HepG2 (cell line): ENCODE measurements around the gene FAM47A. TPM values are rescaled to one million over a fixed set of nuclear protein-coding genes. Genes with fewer than 3 reads are reported as not detected.

Source experiments
- ATAC-seq: fragments of 200-7000 bp; cut with Tn5 transposase; 3 replicates; pipeline ENCODE4 v1.9.1; 2020; ENCODE audit warnings: mild to moderate bottlenecking, moderate library complexity
- BruUV-seq: library from RNA; stranded (reverse); fragments of 400-500 nt; replicated peaks from 2 replicates; lab custom pipeline; 2021; lab: Mats Ljungman, UMichigan
- CTCF ChIA-PET: fragments of 300-600 bp; formaldehyde crosslinking; extraction: SDS; loops from one replicate; lab custom pipeline; 2021; ENCODE audit warnings: low total read pairs, inconsistent platforms, low intra/inter-chr PET ratio; lab: Yijun Ruan, JAX
- POLR2A ChIA-PET: fragments of 350-600 bp; sonication (Branson Sonifier 250); formaldehyde crosslinking; loops from one replicate; lab custom pipeline; 2020; ENCODE audit warnings: antibody characterized with exemption, inconsistent platforms; lab: Yijun Ruan, JAX
- DNase-seq: peaks from one replicate; pipeline ENCODE4 v3.0.0-alpha.2; 2015; ENCODE audit warnings: low spot score
- FAIRE-seq: peaks from 3 replicates; lab custom pipeline; 2011; peaks lifted over from hg19 to GRCh38; lab: Jason Lieb, UNC
- H2AFZ ChIP-seq: one replicate; pipeline ENCODE4 v1.6.1; 2011; ENCODE audit warnings: low read length, inconsistent platforms
- H3K27ac ChIP-seq: fragments of 300-600 bp; 3 replicates; pipeline ENCODE4 v1.8.0; 2011; ENCODE audit warnings: mixed run types, mild to moderate bottlenecking, mixed read lengths, low read length, inconsistent platforms; ENCODE audit not compliant: insufficient read depth; ENCODE audit errors: extremely low read length
- H3K27me3 ChIP-seq, 2 experiments: fragments of 200-600 bp in 1 of 2; 2 replicates in 1 of 2; 3 replicates in 1 of 2; pipeline versions ENCODE4 v1.6.0 to v1.8.0; 2011; ENCODE audit warnings: low read length in 2 of 2, mild to moderate bottlenecking in 2 of 2, moderate library complexity in 2 of 2, inconsistent platforms in 1 of 2; ENCODE audit not compliant: insufficient read depth in 2 of 2, control insufficient read depth in 1 of 2
- H3K36me3 ChIP-seq, 2 experiments: fragments of 200-600 bp in 1 of 2; replicated peaks in 1 of 2; 2 replicates in 1 of 2; 3 replicates in 1 of 2; pipeline versions ENCODE4 v1.5.1 to v1.8.0; 2011; ENCODE audit warnings: low read length in 2 of 2, inconsistent platforms in 1 of 2; ENCODE audit not compliant: insufficient read depth in 2 of 2, control insufficient read depth in 1 of 2
- H3K4me1 ChIP-seq: 2 replicates; pipeline ENCODE4 v1.5.1; 2012; ENCODE audit warnings: low read length, inconsistent platforms; ENCODE audit not compliant: insufficient read depth
- H3K4me2 ChIP-seq: 2 replicates; pipeline ENCODE4 v1.6.0; 2011; ENCODE audit warnings: low read depth, low read length, inconsistent platforms
- H3K4me3 ChIP-seq, 3 experiments: fragments of 200-600 bp in 1 of 3; sonication (generic), shearing (Covaris generic) in 1 of 3; replicated peaks in 1 of 3; 2 replicates each; pipeline ENCODE4 v1.5.1; 2011 to 2016; ENCODE audit warnings: low read length in 3 of 3, inconsistent platforms in 2 of 3, low read depth in 2 of 3, mild to moderate bottlenecking in 2 of 3, control low read depth in 1 of 3, mixed read lengths in 1 of 3; ENCODE audit not compliant: insufficient read depth in 1 of 3
- H3K79me2 ChIP-seq: one replicate; pipeline ENCODE4 v1.6.1; 2011; ENCODE audit warnings: low read length, inconsistent platforms; ENCODE audit not compliant: insufficient read depth
- H3K9ac ChIP-seq: 2 replicates; pipeline ENCODE4 v1.6.0; 2011; ENCODE audit warnings: mild to moderate bottlenecking, low read depth, low read length, inconsistent platforms; ENCODE audit not compliant: insufficient read depth
- H3K9me3 ChIP-seq: 2 replicates; pipeline ENCODE4 v1.5.1; 2012; ENCODE audit warnings: mild to moderate bottlenecking, low read length
- H4K20me1 ChIP-seq: 2 replicates; pipeline ENCODE4 v1.6.0; 2011; ENCODE audit warnings: inconsistent platforms, mild to moderate bottlenecking, low read length, moderate library complexity; ENCODE audit not compliant: insufficient read depth
- CBFB ChIP-seq: sonication (generic); formaldehyde crosslinking; IDR thresholded peaks from 2 replicates; pipeline ENCODE4 v1.4.0; 2020; ENCODE audit warnings: missing genetic modification reagents
- JUNB ChIP-seq: sonication (generic); formaldehyde crosslinking; IDR thresholded peaks from 2 replicates; pipeline ENCODE4 v1.8.0; 2022; ENCODE audit warnings: missing genetic modification reagents, mild to moderate bottlenecking, borderline replicate concordance
- MEIS2 ChIP-seq: sonication (generic); formaldehyde crosslinking; IDR thresholded peaks from 2 replicates; pipeline ENCODE4 v1.9.0; 2021; ENCODE audit warnings: mild to moderate bottlenecking, missing genetic modification reagents
- PREB ChIP-seq: sonication (generic); formaldehyde crosslinking; IDR thresholded peaks from 2 replicates; pipeline ENCODE4 v1.4.0; 2020; ENCODE audit warnings: missing genetic modification reagents
- RBM22 ChIP-seq: fragments of 200-400 bp; formaldehyde crosslinking; optimal IDR thresholded peaks from 2 replicates; pipeline ENCODE3; 2017; ENCODE audit warnings: mild to moderate bottlenecking, low read length, moderate library complexity
- SRF ChIP-seq: IDR thresholded peaks from 2 replicates; pipeline ENCODE4 v1.6.1; 2011; ENCODE audit warnings: mild to moderate bottlenecking, low read depth, low read length, moderate library complexity
- ZFP62 ChIP-seq: sonication (generic); formaldehyde crosslinking; IDR thresholded peaks from 2 replicates; pipeline ENCODE4 v1.4.0; 2020; ENCODE audit warnings: missing genetic modification reagents
- ZNF350 ChIP-seq: sonication (generic); formaldehyde crosslinking; IDR thresholded peaks from 2 replicates; pipeline ENCODE4 v1.4.0; 2020; ENCODE audit warnings: mild to moderate bottlenecking, low read depth, missing genetic modification reagents, borderline replicate concordance
- ZNF451 ChIP-seq: sonication (generic); formaldehyde crosslinking; IDR thresholded peaks from 2 replicates; pipeline ENCODE4 v1.5.0; 2020; ENCODE audit warnings: mild to moderate bottlenecking, missing genetic modification reagents
- ZNF468 ChIP-seq: sonication (generic); formaldehyde crosslinking; IDR thresholded peaks from 2 replicates; pipeline ENCODE4 v1.8.0; 2022; ENCODE audit warnings: mild to moderate bottlenecking, moderate library complexity, missing genetic modification reagents
- ZNF513 ChIP-seq: sonication (generic); formaldehyde crosslinking; conservative IDR thresholded peaks from 2 replicates; pipeline ENCODE4 v1.5.0; 2020; ENCODE audit warnings: missing genetic modification reagents
- ZNF589 ChIP-seq: sonication (generic); formaldehyde crosslinking; conservative IDR thresholded peaks from 2 replicates; pipeline ENCODE4 v1.8.0; 2022; ENCODE audit warnings: mild to moderate bottlenecking, moderate library complexity, missing genetic modification reagents
- WGBS: methylation state at CpG from one replicate; pipeline ENCODE4 v1.1.6; 2017; ENCODE audit warnings: low lambda C conversion rate; 5-methylcytosine and 5-hydroxymethylcytosine counted together
- in situ Hi-C: cut with HindIII; loops from 2 replicates; pipeline ENCODE4 v1.10.0; 2017; ENCODE audit warnings: low pct_unique_long_range_greater_than_20kb; ENCODE audit not compliant: extremely low pct_ligation_motif_present
- intact Hi-C: fragments of 100-400 bp; cut with micrococcal nuclease; formaldehyde crosslinking; loops from one replicate; pipeline ENCODE4 v1.10.0; 2022; ENCODE audit not compliant: unreplicated experiment
- polyA plus RNA-seq, 8 experiments: library from polyadenylated mRNA; depleted of rRNA in 3 of 8; stranded (reverse) in 7 of 8; unstranded in 1 of 8; fragments of >200 nt; fragmentation: Illumina TruSeq in 4 of 8; extraction: Trizol in 4 of 8; gene quantifications; 2 replicates each; pipeline versions ENCODE4 v1.2.1 to v1.2.3, GENCODE V29; 2011 to 2016; ENCODE audit warnings: low read depth in 4 of 8, missing spikeins in 1 of 8, mixed read lengths in 1 of 8; ENCODE audit not compliant: insufficient read depth in 1 of 8
- total RNA-seq, 5 experiments: library from RNA; depleted of rRNA; stranded (reverse); fragments of >200 nt; fragmentation: Illumina TruSeq; extraction: Trizol; gene quantifications; 2 replicates each; pipeline ENCODE4 v1.2.3, GENCODE V29; 2016; ENCODE audit warnings: low read depth in 1 of 5
- TF ChIP-seq, protein P1 (sequence below), 2 experiments: sonication (generic) in 1 of 2; formaldehyde crosslinking in 1 of 2; IDR thresholded peaks; 2 replicates each; pipeline versions ENCODE4 v1.5.1 to v1.6.1; 2011 to 2020; ENCODE audit warnings: borderline replicate concordance in 1 of 2, low read depth in 1 of 2, low read length in 1 of 2, mild to moderate bottlenecking in 1 of 2, missing genetic modification reagents in 1 of 2, moderate library complexity in 1 of 2

The FAM47A gene
- total and polyA plus RNA-seq, 2 of the 13 experiments (the other 11 are each of a cell fraction or from before 2014, with no cell fraction given), result not detected

GRCh38 chrX:34119122-34119521, 13.0 kb downstream of the FAM47A start:
- in situ Hi-C loops, result no loop called here
- ChIA-PET POLR2A (no interaction called here), CTCF (no interaction called here)
- BruUV-seq, result no TSS peak
- Histone ChIP-seq H3K79me2 (no peaks in the 10 kb centered on the region), H3K27ac (no peak overlapping the region), H3K9me3 (peaks cover 26% of the 10 kb centered on the region; the same call in 1 of the 2 replicates), H3K27me3 (no peaks in the 10 kb centered on the region), H3K4me3 (no peak overlapping the region), H3K4me2 (no peak overlapping the region)
- ATAC-seq, result no peak
- WGBS, result 0% methylated on average over 2 of the region's 2 CpGs
- TF ChIP-seq CBFB (CRISPR knock-in tag) (no peak), ZNF451 (no peak), ZNF350 (CRISPR knock-in tag) (no peak)
- TF ChIP-seq, protein P1, sequence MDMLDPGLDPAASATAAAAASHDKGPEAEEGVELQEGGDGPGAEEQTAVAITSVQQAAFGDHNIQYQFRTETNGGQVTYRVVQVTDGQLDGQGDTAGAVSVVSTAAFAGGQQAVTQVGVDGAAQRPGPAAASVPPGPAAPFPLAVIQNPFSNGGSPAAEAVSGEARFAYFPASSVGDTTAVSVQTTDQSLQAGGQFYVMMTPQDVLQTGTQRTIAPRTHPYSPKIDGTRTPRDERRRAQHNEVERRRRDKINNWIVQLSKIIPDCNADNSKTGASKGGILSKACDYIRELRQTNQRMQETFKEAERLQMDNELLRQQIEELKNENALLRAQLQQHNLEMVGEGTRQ (IDR thresholded peaks at IDR 0.05; ENCODE audit: low read depth, low read length), result no peak
- TF ChIP-seq, protein P1 (CRISPR knock-in tag; IDR thresholded peaks at IDR 0.05; ENCODE audit: borderline replicate concordance), result no peak
- TF ChIP-seq, all 625 proteins: peak for 0
- Histone ChIP-seq H3K36me3 (no peaks in the 10 kb centered on the region), H3K9ac (no peak overlapping the region), H2AFZ (no peak overlapping the region), H3K4me1 (no peaks in the 10 kb centered on the region), H4K20me1 (no peaks in the 10 kb centered on the region)
- FAIRE-seq (no peak), DNase-seq (no peak)
- intact Hi-C loops, result no loop called here

GRCh38 chrX:34112459-34112858, 19.7 kb downstream of the FAM47A start:
- no peaks in the 10 kb centered on the region for H3K4me1 ChIP-seq
- DNase-seq, result no peak
- H3K79me2 ChIP-seq, result no peaks in the 10 kb centered on the region
- no peaks in the 10 kb centered on the region for H3K36me3 ChIP-seq
- ChIA-PET CTCF (no interaction called here), POLR2A (no interaction called here)
- H3K9me3 ChIP-seq, result peaks cover 19% of the 10 kb centered on the region; the same call in 1 of the 2 replicates
- no peak for ATAC-seq
- H3K4me2 ChIP-seq, result no peak overlapping the region
- intact Hi-C loops (no loop called here), in situ Hi-C loops (no loop called here)
- H3K27me3 ChIP-seq, result no peaks in the 10 kb centered on the region
- H4K20me1 ChIP-seq, result no peaks in the 10 kb centered on the region
- TF ChIP-seq ZNF468 (no peak), ZNF513 (no peak), ZFP62 (CRISPR knock-in tag) (no peak), JUNB (CRISPR knock-in tag) (no peak), PREB (CRISPR knock-in tag) (no peak), MEIS2 (no peak), RBM22 (no peak), SRF (no peak), ZNF589 (CRISPR knock-in tag) (no peak)
- 0% methylated on average over 1 of the region's 1 CpG for WGBS
- no peak overlapping the region for H3K27ac ChIP-seq
- no TSS peak for BruUV-seq
- H2AFZ ChIP-seq, result no peak overlapping the region
- no peak overlapping the region for H3K9ac ChIP-seq
- no peak for FAIRE-seq
- no peak overlapping the region for H3K4me3 ChIP-seq
